H1 (cell line): ENCODE data around the gene LRRC27. TPM values are rescaled to one million over a fixed set of nuclear protein-coding genes. Genes with fewer than 3 reads are reported as not detected.

Experiments used
- CTCF ChIA-PET: fragments of 300-600 bp; sonication (Branson Sonifier 250); formaldehyde crosslinking; loops from one replicate; lab custom pipeline; 2021; ENCODE audit not compliant: partially characterized antibody; lab: Charles Lee
- POLR2A ChIA-PET: fragments of 300-600 bp; sonication (Branson Sonifier 250); formaldehyde crosslinking; loops from one replicate; lab custom pipeline; 2021; ENCODE audit warnings: inconsistent platforms; ENCODE audit not compliant: partially characterized antibody; lab: Charles Lee
- DNase-seq, 2 experiments: peaks; one replicate each; pipeline versions ENCODE4 v3.0.0 to v3.0.0-alpha.2; 2010 to 2022; ENCODE audit warnings: low spot score in 2 of 2, low read depth in 1 of 2, mixed read lengths in 1 of 2
- FAIRE-seq: peaks from 2 replicates; lab custom pipeline; 2011; peaks lifted over from hg19 to GRCh38; lab: Jason Lieb, UNC
- H2AFZ ChIP-seq: 2 replicates; pipeline ENCODE4 v1.8.1; 2012; ENCODE audit warnings: low read length, inconsistent platforms
- H2AK5ac ChIP-seq: 2 replicates; pipeline ENCODE4 v1.6.1; 2013; ENCODE audit warnings: low read depth, low read length
- H2BK120ac ChIP-seq: replicated peaks from 2 replicates; pipeline ENCODE3; 2013; ENCODE audit warnings: low read depth, low read length, inconsistent platforms
- H2BK12ac ChIP-seq: 2 replicates; pipeline ENCODE4 v1.6.1; 2013; ENCODE audit warnings: low read depth, low read length
- H2BK15ac ChIP-seq: 2 replicates; pipeline ENCODE4 v1.6.1; 2013; ENCODE audit warnings: low read length
- H2BK20ac ChIP-seq: 2 replicates; pipeline ENCODE4 v1.6.1; 2013; ENCODE audit warnings: low read length
- H2BK5ac ChIP-seq: 2 replicates; pipeline ENCODE4 v1.6.1; 2013; ENCODE audit warnings: low read depth, low read length
- H3K14ac ChIP-seq: 2 replicates; pipeline ENCODE4 v1.6.1; 2013; ENCODE audit warnings: inconsistent platforms; ENCODE audit not compliant: insufficient read length
- H3K18ac ChIP-seq: 2 replicates; pipeline ENCODE4 v1.6.1; 2013; ENCODE audit warnings: low read length; ENCODE audit errors: extremely low read depth
- H3K23ac ChIP-seq: 2 replicates; pipeline ENCODE4 v1.6.1; 2013; ENCODE audit warnings: inconsistent platforms; ENCODE audit not compliant: insufficient read length
- H3K23me2 ChIP-seq: 2 replicates; pipeline ENCODE4 v1.6.1; 2013; ENCODE audit warnings: low read depth, low read length
- H3K27ac ChIP-seq: 2 replicates; pipeline ENCODE4 v1.6.1; 2011; ENCODE audit warnings: low read depth, low read length, inconsistent platforms
- H3K27me3 ChIP-seq, 4 experiments: replicated peaks in 1 of 4; 1 replicate in 1 of 4; 2 replicates in 3 of 4; pipeline versions ENCODE4 v1.6.1 to v1.8.1; 2011 to 2013; ENCODE audit warnings: low read length in 3 of 4, mild to moderate bottlenecking in 3 of 4, inconsistent platforms in 2 of 4, mixed read lengths in 2 of 4, moderate library complexity in 1 of 4; ENCODE audit not compliant: control insufficient read depth in 3 of 4, insufficient read depth in 3 of 4; ENCODE audit errors: extremely low read depth in 1 of 4
- H3K36me3 ChIP-seq, 4 experiments: 2 replicates each; pipeline versions ENCODE4 v1.6.1 to v1.8.1; 2011 to 2013; ENCODE audit warnings: mild to moderate bottlenecking in 4 of 4, low read length in 3 of 4, moderate library complexity in 2 of 4, control low read depth in 1 of 4, inconsistent platforms in 1 of 4; ENCODE audit not compliant: insufficient read depth in 4 of 4, control insufficient read depth in 2 of 4
- H3K4ac ChIP-seq: replicated peaks from 2 replicates; pipeline ENCODE3; 2013; ENCODE audit warnings: low read length, low read depth, mixed read lengths, inconsistent platforms; ENCODE audit not compliant: insufficient read length
- H3K4me1 ChIP-seq, 4 experiments: replicated peaks in 1 of 4; 1 replicate in 1 of 4; 2 replicates in 3 of 4; pipeline versions ENCODE4 v1.6.1 to v1.8.1; 2011 to 2013; ENCODE audit warnings: low read length in 3 of 4, inconsistent platforms in 2 of 4, mixed read lengths in 1 of 4; ENCODE audit not compliant: insufficient read depth in 4 of 4, control insufficient read depth in 3 of 4
- H3K4me2 ChIP-seq, 2 experiments: 2 replicates each; pipeline versions ENCODE4 v1.6.1 to v1.8.1; 2011 to 2013; ENCODE audit warnings: low read depth in 2 of 2, low read length in 2 of 2, control low read depth in 1 of 2, inconsistent platforms in 1 of 2, mild to moderate bottlenecking in 1 of 2; ENCODE audit not compliant: insufficient read depth in 1 of 2
- H3K4me3 ChIP-seq, 4 experiments: fragments of 200-600, 300-600 bp in 1 of 4; sonication (generic), shearing (Covaris generic), sonication (Bioruptor Twin) in 1 of 4; 2 replicates each; pipeline versions ENCODE4 v1.5.1 to v1.8.1; 2011 to 2016; ENCODE audit warnings: low read length in 4 of 4, low read depth in 3 of 4, control low read depth in 2 of 4, inconsistent platforms in 2 of 4, mild to moderate bottlenecking in 2 of 4, mixed read lengths in 1 of 4, moderate library complexity in 1 of 4; ENCODE audit not compliant: insufficient read depth in 2 of 4; ENCODE audit errors: extremely low read depth in 1 of 4
- H3K56ac ChIP-seq: replicated peaks from 2 replicates; pipeline ENCODE3; 2013; ENCODE audit warnings: low read depth, mild to moderate bottlenecking, mixed read lengths, low read length, inconsistent platforms; ENCODE audit not compliant: insufficient read length
- H3K79me1 ChIP-seq: 2 replicates; pipeline ENCODE4 v1.6.1; 2013; ENCODE audit warnings: low read depth, low read length, control low read depth
- H3K79me2 ChIP-seq, 2 experiments: 2 replicates each; pipeline versions ENCODE4 v1.6.1 to v1.8.1; 2012 to 2013; ENCODE audit warnings: low read length in 2 of 2, mild to moderate bottlenecking in 2 of 2, inconsistent platforms in 1 of 2; ENCODE audit not compliant: insufficient read depth in 2 of 2, control insufficient read depth in 1 of 2
- H3K9ac ChIP-seq, 4 experiments: replicated peaks in 1 of 4; 1 replicate in 1 of 4; 2 replicates in 3 of 4; pipeline versions ENCODE4 v1.6.1 to v1.8.1; 2011 to 2013; ENCODE audit warnings: low read depth in 3 of 4, low read length in 3 of 4, control low read depth in 2 of 4, mild to moderate bottlenecking in 2 of 4, moderate library complexity in 2 of 4, inconsistent platforms in 1 of 4; ENCODE audit errors: extremely low read depth in 1 of 4
- H3K9me3 ChIP-seq, 2 experiments: 2 replicates each; pipeline versions ENCODE4 v1.6.1 to v1.8.1; 2012 to 2013; ENCODE audit warnings: mild to moderate bottlenecking in 2 of 2, moderate library complexity in 2 of 2, control low read depth in 1 of 2, inconsistent platforms in 1 of 2, low read depth in 1 of 2, low read length in 1 of 2, mixed read lengths in 1 of 2; ENCODE audit not compliant: insufficient read depth in 2 of 2
- H4K20me1 ChIP-seq, 2 experiments: replicated peaks in 1 of 2; 2 replicates each; pipeline versions ENCODE3 to v1.8.1; 2011 to 2013; ENCODE audit warnings: inconsistent platforms in 2 of 2, low read length in 2 of 2, mild to moderate bottlenecking in 1 of 2; ENCODE audit not compliant: insufficient read depth in 2 of 2, control insufficient read depth in 1 of 2
- H4K5ac ChIP-seq: 2 replicates; pipeline ENCODE4 v1.6.1; 2013; ENCODE audit warnings: low read length, low read depth, mixed read lengths, inconsistent platforms; ENCODE audit not compliant: insufficient read length
- H4K8ac ChIP-seq: 2 replicates; pipeline ENCODE4 v1.8.0; 2013; ENCODE audit warnings: mild to moderate bottlenecking, moderate library complexity, low read length, inconsistent platforms; ENCODE audit not compliant: insufficient read depth; ENCODE audit errors: extremely low read depth
- H4K91ac ChIP-seq: replicated peaks from 2 replicates; pipeline ENCODE3; 2013; ENCODE audit warnings: low read length, mixed read lengths, inconsistent platforms; ENCODE audit not compliant: insufficient read length
- EGR1 ChIP-seq: IDR thresholded peaks from 2 replicates; pipeline ENCODE4 v1.6.1; 2011; ENCODE audit warnings: low read depth, low read length, borderline replicate concordance
- JUND ChIP-seq: IDR thresholded peaks from 2 replicates; pipeline ENCODE4 v1.6.1; 2011; ENCODE audit warnings: mild to moderate bottlenecking, improper control_type of control experiment, low read length
- NRF1 ChIP-seq: IDR thresholded peaks from 2 replicates; pipeline ENCODE4 v1.6.1; 2011; ENCODE audit warnings: mild to moderate bottlenecking, low read depth, low read length, improper control_type of control experiment
- RAD21 ChIP-seq, 2 experiments: IDR thresholded peaks in 1 of 2; conservative IDR thresholded peaks in 1 of 2; 2 replicates each; pipeline ENCODE4 v1.6.1; 2011; ENCODE audit warnings: low read depth in 2 of 2, low read length in 2 of 2, improper control_type of control experiment in 1 of 2, inconsistent platforms in 1 of 2, mild to moderate bottlenecking in 1 of 2, moderate library complexity in 1 of 2
- SRF ChIP-seq: IDR thresholded peaks from 2 replicates; pipeline ENCODE4 v1.6.1; 2011; ENCODE audit warnings: mild to moderate bottlenecking, low read depth, low read length, moderate library complexity
- WGBS, 2 experiments: shearing (Covaris generic) in 1 of 2; methylation state at CpG; one replicate each; pipeline versions ENCODE4 v1.1.6 to v1.1.7; 2013 to 2015; ENCODE audit warnings: low lambda C conversion rate in 2 of 2, mixed read lengths in 2 of 2, inconsistent platforms in 1 of 2, low coverage in 1 of 2, missing lambda C conversion rate in 1 of 2; ENCODE audit not compliant: insufficient replicate concordance in 2 of 2, insufficient coverage in 1 of 2, insufficient read length in 1 of 2; ENCODE audit errors: extremely low coverage in 1 of 2, missing lambda C conversion rate in 1 of 2; 5-methylcytosine and 5-hydroxymethylcytosine counted together
- polyA plus RNA-seq, 7 experiments: library from polyadenylated mRNA; depleted of rRNA in 3 of 7; stranded (reverse) in 5 of 7; unstranded in 2 of 7; fragments of >200 nt in 5 of 7; fragments of 200-250 nt in 2 of 7; gene quantifications; 1 replicate in 5 of 7; 2 replicates in 1 of 7; 4 replicates in 1 of 7; pipeline versions ENCODE4 v1.2.1 to v1.2.3, GENCODE V29; 2011 to 2013; ENCODE audit warnings: missing spikeins in 2 of 7, mixed read lengths in 2 of 7
- total RNA-seq: library from RNA; stranded (reverse); fragmentation: NEBNext Ultra II Directional; extraction: Animal tissue kit (Norgen Biotek cat#: 25700); gene quantifications from 2 replicates; pipeline ENCODE4 v1.2.1, GENCODE V29; 2021
- TF ChIP-seq, protein P1 (sequence below), 3 experiments: IDR thresholded peaks; 1 replicate in 2 of 3; 2 replicates in 1 of 3; pipeline versions ENCODE4 v1.5.1 to v1.6.1; 2011; ENCODE audit warnings: low read length in 3 of 3, mild to moderate bottlenecking in 3 of 3, inconsistent platforms in 2 of 3, low read depth in 1 of 3, moderate library complexity in 1 of 3; ENCODE audit not compliant: insufficient read depth in 1 of 3; ENCODE audit errors: control extremely low read depth in 1 of 3

Gene LRRC27
- total and polyA plus RNA-seq, 2 of the 8 experiments (the other 6 are each of a cell fraction or from before 2014, with no cell fraction given), result 1.2 to 3.8 TPM

DNA sequence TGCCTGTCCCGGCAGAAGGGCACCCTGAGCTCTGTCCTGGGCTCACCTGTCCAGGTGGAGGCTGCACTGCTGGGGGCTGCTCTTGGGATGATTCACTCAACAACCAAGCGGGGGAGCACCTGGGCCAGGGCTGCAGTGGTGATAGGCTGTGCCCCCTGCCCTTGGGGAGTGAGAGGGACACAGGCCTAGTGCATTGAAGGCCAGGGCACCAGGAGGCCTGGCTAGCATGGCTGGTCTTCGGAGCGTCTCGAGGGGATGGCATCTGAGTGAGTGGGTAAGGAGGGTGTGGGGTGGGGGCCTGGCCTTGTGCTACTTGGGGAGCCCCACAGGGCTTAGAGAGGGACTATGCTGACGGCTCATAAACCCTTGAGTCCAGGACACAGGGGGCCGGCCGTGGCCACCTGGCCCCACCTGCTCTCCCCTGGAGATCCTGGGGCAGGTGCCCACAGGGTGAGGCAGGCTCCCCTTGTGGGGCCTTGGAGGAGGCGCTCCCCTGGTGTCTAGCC, 68.1 kb downstream of the LRRC27 start:
- peak overlapping the region; percentile 51 for H4K91ac ChIP-seq
- no peak overlapping the region for H3K4me3 ChIP-seq
- H2AK5ac ChIP-seq, result peak overlapping the region; percentile 66; the same call in 1 of the 2 replicates
- H3K23ac ChIP-seq, result no peak overlapping the region
- no peak overlapping the region for H3K4me2 ChIP-seq
- peaks cover 0 to 10% (median 2%) of the 10 kb centered on the region in 4 experiments; a peak in 4 of 7 replicates for H3K27me3 ChIP-seq
- no peak overlapping the region for H3K56ac ChIP-seq
- TF ChIP-seq JUND (no peak), NRF1 (no peak), EGR1 (no peak), SRF (no peak), RAD21 (IDR thresholded peaks at IDR 0.05 in 1 of 2, conservative IDR thresholded peaks at IDR 0.05 in 1 of 2; ENCODE audit: low read depth in 2 of 2, low read length in 2 of 2) (peak; percentile 41 to 53)
- TF ChIP-seq, protein P1, sequence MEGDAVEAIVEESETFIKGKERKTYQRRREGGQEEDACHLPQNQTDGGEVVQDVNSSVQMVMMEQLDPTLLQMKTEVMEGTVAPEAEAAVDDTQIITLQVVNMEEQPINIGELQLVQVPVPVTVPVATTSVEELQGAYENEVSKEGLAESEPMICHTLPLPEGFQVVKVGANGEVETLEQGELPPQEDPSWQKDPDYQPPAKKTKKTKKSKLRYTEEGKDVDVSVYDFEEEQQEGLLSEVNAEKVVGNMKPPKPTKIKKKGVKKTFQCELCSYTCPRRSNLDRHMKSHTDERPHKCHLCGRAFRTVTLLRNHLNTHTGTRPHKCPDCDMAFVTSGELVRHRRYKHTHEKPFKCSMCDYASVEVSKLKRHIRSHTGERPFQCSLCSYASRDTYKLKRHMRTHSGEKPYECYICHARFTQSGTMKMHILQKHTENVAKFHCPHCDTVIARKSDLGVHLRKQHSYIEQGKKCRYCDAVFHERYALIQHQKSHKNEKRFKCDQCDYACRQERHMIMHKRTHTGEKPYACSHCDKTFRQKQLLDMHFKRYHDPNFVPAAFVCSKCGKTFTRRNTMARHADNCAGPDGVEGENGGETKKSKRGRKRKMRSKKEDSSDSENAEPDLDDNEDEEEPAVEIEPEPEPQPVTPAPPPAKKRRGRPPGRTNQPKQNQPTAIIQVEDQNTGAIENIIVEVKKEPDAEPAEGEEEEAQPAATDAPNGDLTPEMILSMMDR (IDR thresholded peaks at IDR 0.05; ENCODE audit: control extremely low read depth in 1 of 3, insufficient read depth in 1 of 3, low read depth in 1 of 3, low read length in 3 of 3), result peak in 2 of 3 experiments; percentile 29 to 43; a peak in 2 of 4 replicates
- TF ChIP-seq, all 59 proteins: peak for 2
- CTCF ChIA-PET, result interaction anchor here (0.6 to 1.4 kb wide), 12 partner anchors 9 to 140 kb away, joined by 3 to 7 read pairs (median 4); no protein-coding TSS in a partner anchor
- no peak overlapping the region for H3K4ac ChIP-seq
- no peak overlapping the region for H3K14ac ChIP-seq
- peaks cover 0 to under 1% (median 0%) of the 10 kb centered on the region in 4 experiments; a peak in 1 of 8 replicates for H3K36me3 ChIP-seq
- WGBS, 2 experiments, result 77% methylated on average over 8 of the region's 9 CpGs; no CpG with 5 or more reads in 1 of the 2 experiments
- H3K9me3 ChIP-seq, result no peaks in the 10 kb centered on the region
- H2BK12ac ChIP-seq, result peak overlapping the region; percentile 23; the same call in 1 of the 2 replicates
- no peak overlapping the region; the same call in 1 of the 2 replicates for H2BK20ac ChIP-seq
- DNase-seq (no peak), FAIRE-seq (no peak)
- POLR2A ChIA-PET, result interaction anchor here (0.8 to 1.3 kb wide), 3 partner anchors 10 to 19 kb away, joined by 3 to 4 read pairs (median 4); no protein-coding TSS in a partner anchor
- H2BK15ac ChIP-seq, result 0 out of 2 replicates have a peak overlapping the region, but pooled peaks have one; percentile 88
- peak overlapping the region; percentile 66; the same call in 1 of the 2 replicates for H2BK5ac ChIP-seq
- no peak overlapping the region for H4K5ac ChIP-seq
- H3K27ac ChIP-seq, result no peak overlapping the region; the same call in 1 of the 2 replicates
- H3K79me1 ChIP-seq, result no peaks in the 10 kb centered on the region; the same call in 1 of the 2 replicates
- H3K23me2 ChIP-seq, result peaks cover 3% of the 10 kb centered on the region
- H3K18ac ChIP-seq, result peak overlapping the region; percentile 32; the same call in 1 of the 2 replicates
- H3K79me2 ChIP-seq, result no peaks in the 10 kb centered on the region
- peaks cover 0 to 30% (median 16%) of the 10 kb centered on the region in 4 experiments; a peak in 6 of 7 replicates for H3K4me1 ChIP-seq
- H2BK120ac ChIP-seq, result no peak overlapping the region
- H4K20me1 ChIP-seq, result peaks cover 0 to 2% of the 10 kb centered on the region in 2 experiments
- no peak overlapping the region for H2AFZ ChIP-seq
- H4K8ac ChIP-seq, result no peak overlapping the region
- no peak overlapping the region for H3K9ac ChIP-seq
